Measurements from ENCODE around the gene PDIA6. TPM values are rescaled to one million over a fixed set of nuclear protein-coding genes. Genes with fewer than 3 reads are reported as not detected.

Gene PDIA6
- total RNA-seq, 1 experiment from 2014 or later, result 149 TPM

DNA sequence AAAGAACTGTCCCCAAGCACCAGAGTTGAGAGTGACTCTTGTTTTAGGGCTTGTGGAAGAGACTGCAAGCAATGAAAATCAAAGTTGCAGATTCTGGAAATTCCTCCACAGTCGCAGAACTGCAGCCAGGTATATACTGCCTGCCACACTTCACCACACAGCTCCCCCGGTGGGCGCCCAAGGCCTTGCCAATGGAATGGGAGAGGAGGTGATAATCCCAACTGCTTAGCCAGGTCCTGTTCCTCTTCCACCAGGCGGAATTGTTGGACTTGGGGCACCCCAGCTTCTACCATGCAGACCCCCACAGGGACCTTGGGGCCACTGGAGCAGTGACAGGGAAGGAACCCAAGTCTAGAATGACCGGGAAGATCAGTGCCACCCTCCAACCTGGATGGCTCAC lies 4.8 kb upstream of the PDIA6 start:
- no peaks in the 10 kb centered on the region for H3K9me2 ChIP-seq (ENCODE audit: insufficient read depth)
- no peak overlapping the region for H3K27ac ChIP-seq (ENCODE audit: low read depth, low read length)
- H3K4me3 ChIP-seq (replicated peaks in 1 of 2; ENCODE audit: low read depth in 1 of 2, low read length in 2 of 2), result no peak overlapping the region
- no peaks in the 10 kb centered on the region for H3K9me3 ChIP-seq (ENCODE audit: control insufficient read depth in 1 of 2, insufficient read depth in 1 of 2, low read depth in 1 of 2, low read length in 2 of 2)
- peak overlapping the region; percentile 90 for H2AFZ ChIP-seq (ENCODE audit: low read depth, low read length, poor library complexity, severe bottlenecking)
- ChIA-PET POLR2A (no interaction called here), RAD21 (ENCODE audit: low non-redundant PET in 1 of 2, low total read pairs in 2 of 2, uncharacterized antibody in 2 of 2, unreplicated experiment in 2 of 2) (interaction anchor here in 1 of 2 experiments (0.5 kb wide), 1 partner anchor 305 kb away, joined by 4 read pairs; no protein-coding TSS in a partner anchor), CTCF (interaction anchor here (0.6 to 1.9 kb wide), 7 partner anchors 8 to 308 kb away, joined by 3 to 12 read pairs (median 4); no protein-coding TSS in a partner anchor)
- H3K4me2 ChIP-seq (ENCODE audit: low read length), result peak overlapping the region; percentile 50
- H3K4me1 ChIP-seq (ENCODE audit: control insufficient read depth in 1 of 2, insufficient read depth in 2 of 2, low read length in 2 of 2), result peaks cover 3 to 16% of the 10 kb centered on the region in 2 experiments; a peak in 3 of 4 replicates
- H4K20me1 ChIP-seq (ENCODE audit: insufficient read depth), result no peaks in the 10 kb centered on the region
- peak overlapping the region; percentile 19; the same call in 1 of the 2 replicates for H3K9ac ChIP-seq (ENCODE audit: low read length)
- intact Hi-C loops (cut with micrococcal nuclease), result loop anchor here (5.0 kb wide), 1 partner anchor 110 kb away; no protein-coding TSS in a partner anchor
- peak; percentile 37 for DNase-seq (ENCODE audit: low read depth, low spot score)
- no peaks in the 10 kb centered on the region for H3K27me3 ChIP-seq (ENCODE audit: insufficient read depth, low read length)
- peaks cover under 1% of the 10 kb centered on the region; the same call in 1 of the 2 replicates for H3K79me2 ChIP-seq (ENCODE audit: insufficient read depth, low read length)
- BruUV-seq (replicated peaks), result no TSS peak
- H3K36me3 ChIP-seq (ENCODE audit: control insufficient read depth in 1 of 2, insufficient read depth in 2 of 2, low read length in 2 of 2), result no peaks in the 10 kb centered on the region
- TF ChIP-seq ZFX (IDR thresholded peaks at IDR 0.05), result no peak
- peak in 2 of 3 experiments; percentile 63 to 73; a peak in 4 of 6 replicates for TF ChIP-seq CTCF (IDR thresholded peaks at IDR 0.05 in 2 of 3, conservative IDR thresholded peaks at IDR 0.05 in 1 of 3; ENCODE audit: borderline replicate concordance in 1 of 3, insufficient read depth in 1 of 3, low read depth in 2 of 3, low read length in 2 of 3)
- ATAC-seq, result peak; percentile 61

- Histone ChIP-seq H3K4me2 (ENCODE audit: low read length) (no peak overlapping the region), H4K20me1 (ENCODE audit: insufficient read depth) (no peaks in the 10 kb centered on the region), H3K27me3 (ENCODE audit: insufficient read depth, low read length) (no peaks in the 10 kb centered on the region), H3K36me3 (ENCODE audit: control insufficient read depth in 1 of 2, insufficient read depth in 2 of 2, low read length in 2 of 2) (peaks cover 0 to 8% of the 10 kb centered on the region in 2 experiments; a peak in 3 of 4 replicates), H3K4me1 (ENCODE audit: control insufficient read depth in 1 of 2, insufficient read depth in 2 of 2, low read length in 2 of 2) (peaks cover 5 to 33% of the 10 kb centered on the region in 2 experiments; a peak in 3 of 4 replicates), H3K4me3 (replicated peaks in 1 of 2; ENCODE audit: low read depth in 1 of 2, low read length in 2 of 2) (no peak overlapping the region), H3K27ac (ENCODE audit: low read depth, low read length) (no peak overlapping the region), H2AFZ (ENCODE audit: low read depth, low read length, poor library complexity, severe bottlenecking) (peak overlapping the region; percentile 9), H3K9me2 (ENCODE audit: insufficient read depth) (no peaks in the 10 kb centered on the region), H3K9me3 (ENCODE audit: control insufficient read depth in 1 of 2, insufficient read depth in 1 of 2, low read depth in 1 of 2, low read length in 2 of 2) (no peaks in the 10 kb centered on the region), H3K79me2 (ENCODE audit: insufficient read depth, low read length) (peaks cover 27% of the 10 kb centered on the region), H3K9ac (ENCODE audit: low read length) (no peak overlapping the region)
- BruUV-seq (replicated peaks), result no TSS peak
- TF ChIP-seq YY1 (IDR thresholded peaks at IDR 0.05; ENCODE audit: extremely low read depth, insufficient replicate concordance, low read depth, low read length), result no peak
- no peak for TF ChIP-seq EGR1 (IDR thresholded peaks at IDR 0.05; ENCODE audit: low read depth)
- TF ChIP-seq JUND (IDR thresholded peaks at IDR 0.05), result no peak
- no peak for TF ChIP-seq CTCF (IDR thresholded peaks at IDR 0.05 in 2 of 3, conservative IDR thresholded peaks at IDR 0.05 in 1 of 3; ENCODE audit: borderline replicate concordance in 1 of 3, insufficient read depth in 1 of 3, low read depth in 2 of 3, low read length in 2 of 3)
- TF ChIP-seq SRF (IDR thresholded peaks at IDR 0.05; ENCODE audit: low read depth), result no peak
- no peak for TF ChIP-seq SP1 (IDR thresholded peaks at IDR 0.05; ENCODE audit: low read depth)
- no peak for TF ChIP-seq ELF1 (IDR thresholded peaks at IDR 0.05; ENCODE audit: borderline replicate concordance, low read depth)
- no peak for TF ChIP-seq ZNF274 (IDR thresholded peaks at IDR 0.05; ENCODE audit: low read depth, low read length)
- TF ChIP-seq SIN3A (IDR thresholded peaks at IDR 0.05; ENCODE audit: low read depth), result no peak
- POLR2A ChIA-PET, result no interaction called here
- RAD21 ChIA-PET (ENCODE audit: low non-redundant PET in 1 of 2, low total read pairs in 2 of 2, uncharacterized antibody in 2 of 2, unreplicated experiment in 2 of 2), result no interaction called here
- intact Hi-C loops (cut with micrococcal nuclease), result loop anchor here (5.0 kb wide), 1 partner anchor 107 kb away; no protein-coding TSS in a partner anchor
- ATAC-seq (no peak), DNase-seq (ENCODE audit: low read depth, low spot score) (no peak)
- CTCF ChIA-PET, result no interaction called here
Measured at GRCh38 chr2:10814571-10815331, 2.2 kb upstream of the PDIA6 start.
